Neuronal stem cell (in vitro differentiated cells): Measurements from ENCODE around the gene CYRIA.

Experiments
- DNase-seq: peaks from one replicate; pipeline ENCODE4 v3.0.0-alpha.2; 2013; ENCODE audit warnings: low spot score
- H2AFZ ChIP-seq: one replicate; pipeline ENCODE4 v1.6.1; 2013; ENCODE audit warnings: mild to moderate bottlenecking, low read length, inconsistent platforms
- H2AK5ac ChIP-seq: 2 replicates; pipeline ENCODE4 v1.6.1; 2013; ENCODE audit warnings: low read depth, mild to moderate bottlenecking, inconsistent platforms, low read length, moderate library complexity, mixed read lengths
- H2BK120ac ChIP-seq: 2 replicates; pipeline ENCODE4 v1.6.1; 2013; ENCODE audit warnings: low read depth, mild to moderate bottlenecking, inconsistent platforms, low read length, moderate library complexity, mixed read lengths
- H2BK12ac ChIP-seq: one replicate; pipeline ENCODE4 v1.6.1; 2013; ENCODE audit warnings: low read length, inconsistent platforms
- H2BK15ac ChIP-seq: 2 replicates; pipeline ENCODE4 v1.6.1; 2013; ENCODE audit warnings: mild to moderate bottlenecking, low read length, inconsistent platforms, mixed read lengths
- H2BK5ac ChIP-seq: one replicate; pipeline ENCODE4 v1.6.1; 2013; ENCODE audit warnings: inconsistent platforms, mild to moderate bottlenecking, low read length, moderate library complexity
- H3K14ac ChIP-seq: one replicate; pipeline ENCODE4 v1.6.1; 2013; ENCODE audit warnings: low read length, inconsistent platforms
- H3K18ac ChIP-seq: 2 replicates; pipeline ENCODE4 v1.6.1; 2013; ENCODE audit warnings: low read length, inconsistent platforms
- H3K23ac ChIP-seq: 2 replicates; pipeline ENCODE4 v1.6.1; 2013; ENCODE audit warnings: low read depth, mild to moderate bottlenecking, mixed read lengths, low read length, inconsistent platforms; ENCODE audit not compliant: poor library complexity
- H3K27ac ChIP-seq: replicated peaks from 3 replicates; pipeline ENCODE4 v1.5.1; 2013; ENCODE audit warnings: low read length, inconsistent platforms
- H3K27me3 ChIP-seq, 3 experiments: 2 replicates each; pipeline ENCODE4 v1.6.1; 2013; ENCODE audit warnings: low read length in 3 of 3, mild to moderate bottlenecking in 2 of 3, inconsistent platforms in 1 of 3, low read depth in 1 of 3, mixed read lengths in 1 of 3, moderate library complexity in 1 of 3; ENCODE audit not compliant: control insufficient read depth in 3 of 3, insufficient read depth in 3 of 3
- H3K36me3 ChIP-seq, 2 donors: replicated peaks in 1 of 2; 2 replicates each; pipeline ENCODE4 v1.6.1; 2013; ENCODE audit warnings: low read length in 2 of 2; ENCODE audit not compliant: control insufficient read depth in 2 of 2, insufficient read depth in 2 of 2
- H3K4ac ChIP-seq: 2 replicates; pipeline ENCODE4 v1.6.1; 2013; ENCODE audit warnings: inconsistent platforms, mild to moderate bottlenecking, low read length, moderate library complexity
- H3K4me1 ChIP-seq, 2 donors: 1 replicate in 1 of 2; 2 replicates in 1 of 2; pipeline ENCODE4 v1.6.1; 2013; ENCODE audit warnings: low read length in 2 of 2, low read depth in 1 of 2; ENCODE audit not compliant: control insufficient read depth in 2 of 2, insufficient read depth in 1 of 2
- H3K4me2 ChIP-seq: one replicate; pipeline ENCODE4 v1.6.1; 2013; ENCODE audit warnings: mild to moderate bottlenecking, low read length, inconsistent platforms; ENCODE audit not compliant: insufficient read depth, poor library complexity, severe bottlenecking
- H3K4me3 ChIP-seq, 2 donors: 2 replicates each; pipeline ENCODE4 v1.5.1; 2013; ENCODE audit warnings: low read length in 2 of 2, mild to moderate bottlenecking in 2 of 2, inconsistent platforms in 1 of 2, moderate library complexity in 1 of 2
- H3K79me1 ChIP-seq: one replicate; pipeline ENCODE4 v1.6.1; 2013; ENCODE audit warnings: low read depth, mild to moderate bottlenecking, inconsistent platforms, low read length, moderate library complexity
- H3K9ac ChIP-seq: one replicate; pipeline ENCODE4 v1.6.1; 2013; ENCODE audit warnings: mild to moderate bottlenecking, low read depth, low read length, inconsistent platforms; ENCODE audit not compliant: poor library complexity
- H3K9me3 ChIP-seq, 2 donors: replicated peaks in 1 of 2; 2 replicates each; pipeline versions ENCODE3 to v1.6.1; 2013; ENCODE audit warnings: low read length in 2 of 2, mild to moderate bottlenecking in 2 of 2, inconsistent platforms in 1 of 2, low read depth in 1 of 2, mixed read lengths in 1 of 2, moderate library complexity in 1 of 2; ENCODE audit not compliant: control insufficient read depth in 2 of 2, insufficient read depth in 1 of 2
- H4K8ac ChIP-seq: one replicate; pipeline ENCODE4 v1.6.1; 2013; ENCODE audit warnings: low read depth, mild to moderate bottlenecking, inconsistent platforms, low read length, moderate library complexity
- H4K91ac ChIP-seq: one replicate; pipeline ENCODE4 v1.6.1; 2013; ENCODE audit warnings: low read length, low read depth, mild to moderate bottlenecking, inconsistent platforms; ENCODE audit not compliant: poor library complexity
- WGBS, 2 donors: extraction: QIAGEN DNeasy Blood & Tissue Kit; methylation state at CpG; one replicate each; pipeline ENCODE4 v1.1.7; 2013; ENCODE audit warnings: missing lambda C conversion rate in 2 of 2, mixed read lengths in 1 of 2; ENCODE audit not compliant: insufficient read length in 2 of 2, insufficient replicate concordance in 1 of 2; ENCODE audit errors: extremely low coverage in 2 of 2; 5-methylcytosine and 5-hydroxymethylcytosine counted together

The CYRIA gene

DNA sequence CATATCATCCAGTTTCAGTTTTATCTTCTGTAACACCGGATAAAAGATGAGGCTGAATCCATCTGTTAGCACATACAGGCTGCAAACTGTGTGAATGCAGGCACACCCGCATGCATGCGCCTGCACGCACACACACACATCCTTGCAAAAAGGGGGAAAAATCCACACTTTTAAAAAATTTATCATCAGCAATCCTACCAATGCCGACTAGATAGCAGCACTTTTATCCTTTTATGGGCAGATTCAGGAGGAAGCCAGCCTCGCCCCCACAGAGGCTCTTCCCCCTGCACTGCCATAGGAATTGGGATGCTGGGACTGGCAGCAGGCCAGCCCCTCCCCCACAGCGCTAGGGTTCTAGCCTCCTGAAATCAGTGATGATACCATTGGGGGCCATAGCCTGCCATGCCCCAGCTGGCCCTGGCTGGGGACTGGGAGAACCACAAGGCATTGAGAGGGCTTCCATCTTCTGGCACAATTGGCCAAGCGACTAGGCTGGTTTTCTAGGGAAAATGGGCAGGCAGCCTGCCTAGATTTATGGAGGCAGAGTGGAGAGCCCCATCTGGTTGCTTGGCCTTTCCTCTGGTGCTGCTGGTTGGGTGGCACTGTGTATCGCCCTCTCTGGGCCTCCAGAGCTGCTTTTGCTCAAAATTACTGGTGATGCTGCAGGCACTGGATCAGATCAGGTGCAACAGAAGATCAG lies 25.5 kb downstream of the CYRIA start:
- Histone ChIP-seq H3K9me3 (peaks cover 0 to 5% of the 10 kb centered on the region in 2 donors), H3K14ac (no peak overlapping the region), H2BK15ac (peak overlapping the region; percentile 20), H4K8ac (no peak overlapping the region), H3K9ac (no peak overlapping the region), H2AFZ (no peak overlapping the region), H3K4me1 (peaks cover 21 to 37% of the 10 kb centered on the region in 2 donors), H2AK5ac (peak overlapping the region; percentile 33), H3K4me3 (no peak overlapping the region), H3K18ac (peak overlapping the region; percentile 72), H3K27me3 (no peaks in the 10 kb centered on the region), H3K36me3 (no peaks in the 10 kb centered on the region), H3K4ac (no peak overlapping the region), H3K4me2 (no peak overlapping the region), H3K27ac (no peak overlapping the region), H3K79me1 (no peaks in the 10 kb centered on the region), H2BK120ac (no peak overlapping the region), H3K23ac (no peak overlapping the region), H2BK5ac (peak overlapping the region; percentile 31), H4K91ac (no peak overlapping the region), H2BK12ac (peak overlapping the region; percentile 64)
- no peak for DNase-seq
- WGBS, 2 donors, result no CpG with 5 or more reads among the region's 9 CpGs

DNA sequence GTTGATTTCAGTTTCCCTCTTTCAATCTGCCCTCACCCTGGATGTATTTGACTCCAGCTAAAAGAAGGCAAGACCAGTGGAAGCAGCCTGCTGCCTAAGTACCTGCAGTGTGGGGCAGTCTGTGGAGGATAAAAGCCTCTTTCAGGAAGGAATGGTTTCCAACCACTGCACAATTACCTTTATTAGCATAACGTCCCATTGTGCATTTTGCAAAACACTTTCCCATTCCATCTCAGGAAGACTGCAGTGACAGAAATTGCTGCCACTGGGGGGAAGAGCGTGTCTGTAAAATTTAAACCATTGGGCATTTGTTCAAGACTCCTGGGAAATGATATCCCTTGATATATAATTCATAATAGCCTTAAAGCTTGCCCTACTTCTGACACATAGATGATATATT lies 26.2 kb downstream of the CYRIA start:
- H4K8ac ChIP-seq, result no peak overlapping the region
- no peak overlapping the region for H3K9ac ChIP-seq
- H3K27me3 ChIP-seq, result no peaks in the 10 kb centered on the region
- peak overlapping the region; percentile 5 for H2AFZ ChIP-seq
- no peak overlapping the region for H3K14ac ChIP-seq
- no peak overlapping the region for H3K18ac ChIP-seq
- no peak overlapping the region for H3K23ac ChIP-seq
- H3K4me1 ChIP-seq, result peaks cover 22 to 39% of the 10 kb centered on the region in 2 donors
- DNase-seq, result no peak
- no peak overlapping the region for H4K91ac ChIP-seq
- no peak overlapping the region for H2BK15ac ChIP-seq
- no peak overlapping the region for H3K4me3 ChIP-seq
- H3K79me1 ChIP-seq, result no peaks in the 10 kb centered on the region
- H3K4me2 ChIP-seq, result no peak overlapping the region
- H3K27ac ChIP-seq, result no peak overlapping the region
- no peaks in the 10 kb centered on the region for H3K36me3 ChIP-seq
- no peak overlapping the region for H3K4ac ChIP-seq
- no peak overlapping the region for H2BK5ac ChIP-seq
- H3K9me3 ChIP-seq, result peaks cover 0 to 5% of the 10 kb centered on the region in 2 donors
- H2BK12ac ChIP-seq, result no peak overlapping the region
- H2BK120ac ChIP-seq, result no peak overlapping the region
- no peak overlapping the region for H2AK5ac ChIP-seq
- no CpG with 5 or more reads among the region's 2 CpGs for WGBS, 2 donors

DNA sequence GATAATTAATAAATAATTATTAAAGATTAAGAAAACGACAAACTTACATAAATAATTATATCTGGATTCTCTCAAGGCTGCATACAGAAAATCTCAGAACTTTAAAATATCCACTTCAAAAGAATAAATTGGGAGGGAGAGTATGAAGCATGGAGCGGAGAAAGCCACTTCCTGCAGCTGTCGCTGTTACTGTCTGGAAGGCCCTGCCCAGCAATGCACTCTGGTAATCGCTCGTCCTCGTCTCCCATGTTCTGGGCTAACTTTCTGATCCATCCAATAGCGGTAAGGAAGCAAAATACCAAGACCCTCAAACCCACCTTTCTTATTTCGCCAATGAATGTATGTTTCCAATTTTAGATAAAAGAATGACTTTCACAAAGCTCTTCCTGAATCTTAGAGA lies 26.7 kb downstream of the CYRIA start:
- Histone ChIP-seq H3K27ac (no peak overlapping the region), H3K27me3 (no peaks in the 10 kb centered on the region), H3K4me3 (no peak overlapping the region), H2AFZ (peak overlapping the region; percentile 5), H3K9me3 (peaks cover 0 to 5% of the 10 kb centered on the region in 2 donors), H2AK5ac (no peak overlapping the region), H3K4me2 (no peak overlapping the region), H3K4me1 (peaks cover 22 to 39% of the 10 kb centered on the region in 2 donors), H4K91ac (no peak overlapping the region), H3K23ac (no peak overlapping the region), H2BK12ac (no peak overlapping the region), H2BK120ac (no peak overlapping the region), H3K14ac (no peak overlapping the region), H3K79me1 (no peaks in the 10 kb centered on the region), H3K9ac (no peak overlapping the region), H2BK5ac (no peak overlapping the region), H3K4ac (no peak overlapping the region), H3K18ac (no peak overlapping the region), H2BK15ac (no peak overlapping the region), H3K36me3 (no peaks in the 10 kb centered on the region), H4K8ac (no peak overlapping the region)
- WGBS, 2 donors, result no CpG with 5 or more reads among the region's 8 CpGs
- DNase-seq, result no peak

DNA sequence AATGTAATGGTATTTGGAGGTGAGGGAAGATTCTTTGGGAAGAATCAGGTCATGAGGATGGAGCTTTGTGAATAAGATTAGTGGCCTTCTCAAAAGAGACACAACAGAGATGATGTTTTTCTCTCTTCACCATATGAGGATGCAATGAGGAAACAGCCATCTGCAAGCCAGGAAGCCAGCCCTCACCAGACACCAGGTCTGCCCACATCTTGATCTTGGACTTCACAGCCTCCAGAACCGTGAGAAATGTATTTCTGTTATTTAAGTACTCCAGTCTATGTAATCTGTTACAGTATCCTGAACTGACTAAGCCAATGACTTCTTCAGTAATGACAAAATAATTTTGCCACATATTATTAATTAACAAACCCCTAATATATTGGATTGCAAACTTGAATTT lies 28.3 kb downstream of the CYRIA start:
- H3K4me1 ChIP-seq, result peaks cover 30 to 52% of the 10 kb centered on the region in 2 donors

More for the DNA sequence above, 28.3 kb downstream of the CYRIA start:
- H3K14ac ChIP-seq, result no peak overlapping the region
- no peak overlapping the region for H3K23ac ChIP-seq
- H3K36me3 ChIP-seq, result no peaks in the 10 kb centered on the region
- no peak overlapping the region for H2BK12ac ChIP-seq
- peaks cover 0 to 5% of the 10 kb centered on the region in 2 donors for H3K9me3 ChIP-seq
- no peak overlapping the region for H2BK15ac ChIP-seq
- no peaks in the 10 kb centered on the region for H3K79me1 ChIP-seq
- no peaks in the 10 kb centered on the region for H3K27me3 ChIP-seq
- no peak overlapping the region for H3K4me2 ChIP-seq
- no peak overlapping the region for H3K4me3 ChIP-seq
- H2BK5ac ChIP-seq, result no peak overlapping the region
- no peak overlapping the region for H3K4ac ChIP-seq
- no peak overlapping the region for H3K18ac ChIP-seq
- no peak for DNase-seq
- H3K9ac ChIP-seq, result no peak overlapping the region
- H2AK5ac ChIP-seq, result no peak overlapping the region
- no peak overlapping the region for H3K27ac ChIP-seq
- no CpG with 5 or more reads among the region's 1 CpG for WGBS, 2 donors
- no peak overlapping the region for H4K91ac ChIP-seq
- no peak overlapping the region for H2AFZ ChIP-seq
- H4K8ac ChIP-seq, result no peak overlapping the region
- H2BK120ac ChIP-seq, result no peak overlapping the region
